ENCODE measurements around the gene IQGAP2.

The IQGAP2 gene

GRCh38 chr5:76561959-76562358 lies 158.9 kb downstream of the IQGAP2 start:
- Histone ChIP-seq H3K4me1 (ENCODE audit: insufficient read depth, low read length, poor library complexity, severe bottlenecking) (peaks cover 6% of the 10 kb centered on the region), H3K27me3 (ENCODE audit: insufficient read depth, low read length, poor library complexity, severe bottlenecking) (no peaks in the 10 kb centered on the region), H3K4me3 (ENCODE audit: low read length, poor library complexity, severe bottlenecking) (no peak overlapping the region)

DNA sequence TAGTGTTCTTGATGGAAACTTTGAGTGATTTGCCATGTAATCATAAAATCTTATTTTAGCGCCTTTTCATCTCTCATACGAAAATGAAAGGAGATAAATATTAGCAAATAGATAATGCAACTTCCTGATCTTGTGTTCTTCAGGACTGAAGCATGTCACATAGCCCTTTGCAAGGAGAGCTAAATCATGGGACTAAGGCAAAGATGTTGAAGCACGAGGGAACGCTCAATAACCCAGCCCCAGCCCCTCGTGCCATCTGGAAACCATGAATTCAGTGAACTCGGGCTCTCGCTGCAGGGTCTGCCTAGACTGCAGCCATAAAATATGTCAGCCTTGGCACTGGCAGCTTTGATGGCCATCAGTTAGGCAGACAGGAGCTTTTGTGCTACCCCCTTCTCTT lies 161.9 kb downstream of the IQGAP2 start:
- H2AFZ ChIP-seq (ENCODE audit: low read length) = no peak overlapping the region
- no peaks in the 10 kb centered on the region for H3K79me2 ChIP-seq (ENCODE audit: insufficient read depth, low read length)
- H3K36me3 ChIP-seq (ENCODE audit: insufficient read depth, low read length) = peaks cover 30% of the 10 kb centered on the region; the same call in 1 of the 2 replicates
- no peaks in the 10 kb centered on the region for H3K4me1 ChIP-seq (ENCODE audit: insufficient read depth, low read length, poor library complexity, severe bottlenecking)
- no peaks in the 10 kb centered on the region for H3K9me2 ChIP-seq (replicated peaks; ENCODE audit: low read depth, low read length)
- no peak overlapping the region for H3K4me3 ChIP-seq (ENCODE audit: low read length, poor library complexity, severe bottlenecking)
- H3F3A ChIP-seq (ENCODE audit: low read depth) = no peaks in the 10 kb centered on the region
- H3K9me3 ChIP-seq (ENCODE audit: insufficient read depth, low read depth, low read length) = no peaks in the 10 kb centered on the region
- no peaks in the 10 kb centered on the region for H3K27me3 ChIP-seq (ENCODE audit: insufficient read depth, low read length, poor library complexity, severe bottlenecking)
- H4K20me1 ChIP-seq (ENCODE audit: insufficient read depth, low read length, poor library complexity, severe bottlenecking) = no peaks in the 10 kb centered on the region
- no peak overlapping the region for H3K9ac ChIP-seq (ENCODE audit: low read depth, low read length, poor library complexity, severe bottlenecking)
- H3K4me2 ChIP-seq (ENCODE audit: low read depth, low read length, poor library complexity, severe bottlenecking) = no peak overlapping the region
- TF ChIP-seq, protein P1, sequence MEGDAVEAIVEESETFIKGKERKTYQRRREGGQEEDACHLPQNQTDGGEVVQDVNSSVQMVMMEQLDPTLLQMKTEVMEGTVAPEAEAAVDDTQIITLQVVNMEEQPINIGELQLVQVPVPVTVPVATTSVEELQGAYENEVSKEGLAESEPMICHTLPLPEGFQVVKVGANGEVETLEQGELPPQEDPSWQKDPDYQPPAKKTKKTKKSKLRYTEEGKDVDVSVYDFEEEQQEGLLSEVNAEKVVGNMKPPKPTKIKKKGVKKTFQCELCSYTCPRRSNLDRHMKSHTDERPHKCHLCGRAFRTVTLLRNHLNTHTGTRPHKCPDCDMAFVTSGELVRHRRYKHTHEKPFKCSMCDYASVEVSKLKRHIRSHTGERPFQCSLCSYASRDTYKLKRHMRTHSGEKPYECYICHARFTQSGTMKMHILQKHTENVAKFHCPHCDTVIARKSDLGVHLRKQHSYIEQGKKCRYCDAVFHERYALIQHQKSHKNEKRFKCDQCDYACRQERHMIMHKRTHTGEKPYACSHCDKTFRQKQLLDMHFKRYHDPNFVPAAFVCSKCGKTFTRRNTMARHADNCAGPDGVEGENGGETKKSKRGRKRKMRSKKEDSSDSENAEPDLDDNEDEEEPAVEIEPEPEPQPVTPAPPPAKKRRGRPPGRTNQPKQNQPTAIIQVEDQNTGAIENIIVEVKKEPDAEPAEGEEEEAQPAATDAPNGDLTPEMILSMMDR (conservative IDR thresholded peaks at IDR 0.05; ENCODE audit: low read length) = no peak
- no peak for TF ChIP-seq EZH2phosphoT487 (IDR thresholded peaks at IDR 0.05; ENCODE audit: borderline replicate concordance)

More at GRCh38 chr5:76561959-76562358, 158.9 kb downstream of the IQGAP2 start:
- no peaks in the 10 kb centered on the region for H3F3A ChIP-seq (ENCODE audit: low read depth)
- H3K4me2 ChIP-seq (ENCODE audit: low read depth, low read length, poor library complexity, severe bottlenecking) = no peak overlapping the region
- TF ChIP-seq, protein P1 (conservative IDR thresholded peaks at IDR 0.05; ENCODE audit: low read length) = no peak
- TF ChIP-seq EZH2phosphoT487 (IDR thresholded peaks at IDR 0.05; ENCODE audit: borderline replicate concordance) = no peak
- H3K79me2 ChIP-seq (ENCODE audit: insufficient read depth, low read length) = no peaks in the 10 kb centered on the region; the same call in 1 of the 2 replicates
- H3K36me3 ChIP-seq (ENCODE audit: insufficient read depth, low read length) = peaks cover 35% of the 10 kb centered on the region; the same call in 1 of the 2 replicates
- no peak overlapping the region for H2AFZ ChIP-seq (ENCODE audit: low read length)
- no peaks in the 10 kb centered on the region for H3K9me2 ChIP-seq (replicated peaks; ENCODE audit: low read depth, low read length)
- no peaks in the 10 kb centered on the region for H4K20me1 ChIP-seq (ENCODE audit: insufficient read depth, low read length, poor library complexity, severe bottlenecking)
- H3K9ac ChIP-seq (ENCODE audit: low read depth, low read length, poor library complexity, severe bottlenecking) = no peak overlapping the region
- H3K9me3 ChIP-seq (ENCODE audit: insufficient read depth, low read depth, low read length) = no peaks in the 10 kb centered on the region

GRCh38 chr5:76570153-76570552 lies 167.1 kb downstream of the IQGAP2 start:
- Histone ChIP-seq H3K79me2 (ENCODE audit: insufficient read depth, low read length) (no peaks in the 10 kb centered on the region), H3K4me1 (ENCODE audit: insufficient read depth, low read length, poor library complexity, severe bottlenecking) (peaks cover 6% of the 10 kb centered on the region)
- TF ChIP-seq, protein P1 (conservative IDR thresholded peaks at IDR 0.05; ENCODE audit: low read length) = no peak
- no peak for TF ChIP-seq EZH2phosphoT487 (IDR thresholded peaks at IDR 0.05; ENCODE audit: borderline replicate concordance)

More at GRCh38 chr5:76570153-76570552, 167.1 kb downstream of the IQGAP2 start:
- Histone ChIP-seq H4K20me1 (ENCODE audit: insufficient read depth, low read length, poor library complexity, severe bottlenecking) (no peaks in the 10 kb centered on the region), H2AFZ (ENCODE audit: low read length) (no peak overlapping the region), H3K9ac (ENCODE audit: low read depth, low read length, poor library complexity, severe bottlenecking) (no peak overlapping the region), H3K36me3 (ENCODE audit: insufficient read depth, low read length) (peaks cover 15% of the 10 kb centered on the region), H3K27me3 (ENCODE audit: insufficient read depth, low read length, poor library complexity, severe bottlenecking) (no peaks in the 10 kb centered on the region), H3K9me2 (replicated peaks; ENCODE audit: low read depth, low read length) (no peaks in the 10 kb centered on the region), H3F3A (ENCODE audit: low read depth) (no peaks in the 10 kb centered on the region), H3K9me3 (ENCODE audit: insufficient read depth, low read depth, low read length) (no peaks in the 10 kb centered on the region), H3K4me2 (ENCODE audit: low read depth, low read length, poor library complexity, severe bottlenecking) (no peak overlapping the region), H3K4me3 (ENCODE audit: low read length, poor library complexity, severe bottlenecking) (no peak overlapping the region)
